Endodermal cell (in vitro differentiated cells): ENCODE data around the gene CEBPB. TPM values are rescaled to one million over a fixed set of nuclear protein-coding genes. Genes with fewer than 3 reads are reported as not detected.

Experiments used
- DNase-seq: peaks from one replicate; pipeline ENCODE4 v3.0.0-alpha.2; 2017
- H3K27ac ChIP-seq: 2 replicates; pipeline ENCODE4 v1.5.1; 2013; ENCODE audit warnings: mild to moderate bottlenecking, low read depth, low read length, moderate library complexity
- H3K27me3 ChIP-seq: 2 replicates; pipeline ENCODE4 v1.6.1; 2013; ENCODE audit warnings: mild to moderate bottlenecking, low read length, moderate library complexity; ENCODE audit not compliant: insufficient read depth, control insufficient read depth, poor library complexity, severe bottlenecking
- H3K36me3 ChIP-seq: 2 replicates; pipeline ENCODE4 v1.7.0; 2013; ENCODE audit warnings: mild to moderate bottlenecking, low read length, moderate library complexity; ENCODE audit not compliant: control insufficient read depth, insufficient read depth
- H3K4me1 ChIP-seq: one replicate; pipeline ENCODE4 v1.7.0; 2013; ENCODE audit warnings: low read length; ENCODE audit not compliant: control insufficient read depth, insufficient read depth
- H3K4me3 ChIP-seq: 2 replicates; pipeline ENCODE4 v1.5.1; 2013; ENCODE audit warnings: mild to moderate bottlenecking, low read length, moderate library complexity
- H3K9ac ChIP-seq: 2 replicates; pipeline ENCODE4 v1.6.1; 2013; ENCODE audit warnings: mild to moderate bottlenecking, low read length, moderate library complexity; ENCODE audit not compliant: poor library complexity, severe bottlenecking; ENCODE audit errors: extremely low read depth
- H3K9me3 ChIP-seq: 2 replicates; pipeline ENCODE4 v1.6.1; 2013; ENCODE audit warnings: mild to moderate bottlenecking, low read length, moderate library complexity; ENCODE audit not compliant: control insufficient read depth
- H3K27ac Mint-ChIP-seq: 2 replicates; pipeline ENCODE4 v1.8.0; 2020; ENCODE audit warnings: mixed read lengths
- H3K27me3 Mint-ChIP-seq: 2 replicates; pipeline ENCODE4 v1.8.0; 2021; ENCODE audit warnings: mild to moderate bottlenecking, mixed read lengths; ENCODE audit not compliant: insufficient read depth
- H3K36me3 Mint-ChIP-seq: 2 replicates; pipeline ENCODE4 v1.8.0; 2020; ENCODE audit warnings: low read depth, mixed read lengths
- H3K4me1 Mint-ChIP-seq: 2 replicates; pipeline ENCODE4 v1.8.0; 2020; ENCODE audit warnings: mixed read lengths
- H3K4me3 Mint-ChIP-seq: 2 replicates; pipeline ENCODE4 v1.8.0; 2020; ENCODE audit warnings: mild to moderate bottlenecking, moderate library complexity, mixed read lengths
- H3K9me3 Mint-ChIP-seq: 2 replicates; pipeline ENCODE4 v1.8.0; 2020; ENCODE audit warnings: mild to moderate bottlenecking, mixed read lengths
- CTCF ChIP-seq: fragments of 200-600 bp; sonication (generic); conservative IDR thresholded peaks from 2 replicates; pipeline ENCODE4 v1.5.0; 2021; ENCODE audit warnings: antibody characterized with exemption, mild to moderate bottlenecking
- WGBS, 2 experiments: methylation state at CpG; one replicate each; pipeline versions ENCODE4 v1.1.5 to v1.1.7; 2013; ENCODE audit warnings: missing lambda C conversion rate in 2 of 2, mixed read lengths in 1 of 2; ENCODE audit not compliant: insufficient coverage in 1 of 2, insufficient read length in 1 of 2; 5-methylcytosine and 5-hydroxymethylcytosine counted together
- total RNA-seq, 2 donors: library from RNA; stranded (reverse); fragmentation: NEBNext Ultra II Directional in 1 of 2; extraction: Animal tissue kit (Norgen Biotek cat#: 25700) in 1 of 2; gene quantifications; 2 replicates in 1 of 2; 3 replicates in 1 of 2; pipeline ENCODE4 v1.2.1, GENCODE V29; 2021

Gene CEBPB
- total RNA-seq, 2 donors from 2014 or later: 14.9 to 15.1 TPM

GRCh38 chr20:50202677-50203076 is 12.0 kb downstream of the CEBPB start:
- Mint-ChIP-seq H3K4me3 (no peak overlapping the region), H3K36me3 (peaks cover 3% of the 10 kb centered on the region), H3K4me1 (no peaks in the 10 kb centered on the region), H3K27me3 (no peaks in the 10 kb centered on the region), H3K27ac (no peak overlapping the region), H3K9me3 (peaks cover 34% of the 10 kb centered on the region)
- no peak for TF ChIP-seq CTCF
- WGBS, 2 experiments: 97 to 100% methylated on average over 4 to 5 of the region's 5 CpGs
- no peaks in the 10 kb centered on the region for H3K4me1 ChIP-seq
- no peaks in the 10 kb centered on the region for H3K36me3 ChIP-seq
- H3K27ac ChIP-seq: no peak overlapping the region
- H3K4me3 ChIP-seq: no peak overlapping the region
- no peak for DNase-seq
- H3K9ac ChIP-seq: no peak overlapping the region
- peaks cover 18% of the 10 kb centered on the region for H3K9me3 ChIP-seq
- no peaks in the 10 kb centered on the region for H3K27me3 ChIP-seq

- no peak overlapping the region for H3K4me3 ChIP-seq
- Mint-ChIP-seq H3K4me1 (no peaks in the 10 kb centered on the region), H3K9me3 (peaks cover 33% of the 10 kb centered on the region), H3K4me3 (no peak overlapping the region), H3K27me3 (no peaks in the 10 kb centered on the region), H3K27ac (no peak overlapping the region), H3K36me3 (peaks cover 3% of the 10 kb centered on the region)
- no peak for TF ChIP-seq CTCF
- no peak overlapping the region for H3K9ac ChIP-seq
- H3K4me1 ChIP-seq: no peaks in the 10 kb centered on the region
- no peaks in the 10 kb centered on the region for H3K36me3 ChIP-seq
- no peak overlapping the region for H3K27ac ChIP-seq
- H3K27me3 ChIP-seq: no peaks in the 10 kb centered on the region
- WGBS, 2 experiments: 89 to 100% methylated on average over 3 to 5 of the region's 5 CpGs
- no peak for DNase-seq
- H3K9me3 ChIP-seq: peaks cover 18% of the 10 kb centered on the region
These were observed 13.6 kb downstream of the CEBPB start for GRCh38 chr20:50203951-50204937.

- no peak overlapping the region for H3K27ac Mint-ChIP-seq
- 90 to 100% methylated on average over 1 of the region's 1 CpG for WGBS, 2 experiments
These were observed 16.4 kb downstream of the CEBPB start for GRCh38 chr20:50207026-50207425.

More at GRCh38 chr20:50207026-50207425, 16.4 kb downstream of the CEBPB start:
- Mint-ChIP-seq H3K4me1 (no peaks in the 10 kb centered on the region), H3K4me3 (no peak overlapping the region), H3K36me3 (no peaks in the 10 kb centered on the region), H3K9me3 (peaks cover 24% of the 10 kb centered on the region), H3K27me3 (no peaks in the 10 kb centered on the region)
- no peak for TF ChIP-seq CTCF
- Histone ChIP-seq H3K4me1 (no peaks in the 10 kb centered on the region), H3K27me3 (no peaks in the 10 kb centered on the region), H3K9me3 (peaks cover 13% of the 10 kb centered on the region), H3K36me3 (no peaks in the 10 kb centered on the region), H3K4me3 (no peak overlapping the region), H3K27ac (no peak overlapping the region), H3K9ac (no peak overlapping the region)
- DNase-seq: no peak
